CD4-positive, alpha-beta T cell (primary cell): Measurements from ENCODE around the gene ZC3HAV1. TPM values are rescaled to one million over a fixed set of nuclear protein-coding genes. Genes with fewer than 3 reads are reported as not detected.

ENCODE experiments used
- ATAC-seq: fragments of 200-7000 bp; cut with Tn5 transposase; one replicate; pipeline ENCODE4 v1.10.0; 2022; ENCODE audit warnings: mild to moderate bottlenecking; ENCODE audit not compliant: poor library complexity
- CTCF ChIA-PET: fragments of 350-600 bp; sonication (Branson Sonifier 250); formaldehyde crosslinking; loops from one replicate; lab custom pipeline; 2021; ENCODE audit warnings: antibody characterized with exemption, inconsistent platforms; lab: Charles Lee
- POLR2A ChIA-PET: fragments of 350-600 bp; sonication (Branson Sonifier 250); formaldehyde crosslinking; loops from one replicate; lab custom pipeline; 2021; ENCODE audit warnings: antibody characterized with exemption, inconsistent platforms; lab: Charles Lee
- DNase-seq, 14 experiments: peaks; one replicate each; pipeline ENCODE4 v3.0.0-alpha.2; 2013 to 2020; ENCODE audit warnings: mixed read lengths in 2 of 14
- H3K27ac ChIP-seq, 2 donors: one replicate each; pipeline versions ENCODE4 v1.5.1 to v1.7.0; 2013; ENCODE audit warnings: low read length in 2 of 2, low read depth in 1 of 2, mild to moderate bottlenecking in 1 of 2
- H3K27me3 ChIP-seq, 2 experiments: 1 replicate in 1 of 2; 2 replicates in 1 of 2; pipeline versions ENCODE4 v1.6.1 to v1.7.0; 2013; ENCODE audit warnings: low read length in 2 of 2, control low read depth in 1 of 2, mild to moderate bottlenecking in 1 of 2, moderate library complexity in 1 of 2; ENCODE audit not compliant: insufficient read depth in 2 of 2, control insufficient read depth in 1 of 2
- H3K36me3 ChIP-seq: one replicate; pipeline ENCODE4 v1.6.1; 2013; ENCODE audit warnings: low read length, control low read depth; ENCODE audit not compliant: insufficient read depth
- H3K4me1 ChIP-seq: one replicate; pipeline ENCODE4 v1.6.1; 2013; ENCODE audit warnings: low read length, control low read depth; ENCODE audit not compliant: insufficient read depth
- H3K4me3 ChIP-seq: one replicate; pipeline ENCODE4 v1.5.1; 2013; ENCODE audit warnings: mild to moderate bottlenecking, low read length, moderate library complexity
- H3K9me3 ChIP-seq, 2 experiments: 1 replicate in 1 of 2; 2 replicates in 1 of 2; pipeline versions ENCODE4 v1.6.1 to v1.7.0; 2013; ENCODE audit warnings: low read length in 2 of 2, mild to moderate bottlenecking in 2 of 2, control low read depth in 1 of 2, moderate library complexity in 1 of 2; ENCODE audit not compliant: control insufficient read depth in 1 of 2, insufficient read depth in 1 of 2
- H3K27ac Mint-ChIP-seq: one replicate; pipeline ENCODE4 v1.8.0; 2020; ENCODE audit warnings: mixed read lengths
- H3K27me3 Mint-ChIP-seq: one replicate; pipeline ENCODE4 v1.8.0; 2021; ENCODE audit warnings: mixed read lengths
- H3K36me3 Mint-ChIP-seq: one replicate; pipeline ENCODE4 v1.8.0; 2021; ENCODE audit warnings: low read depth, mixed read lengths
- H3K4me1 Mint-ChIP-seq: one replicate; pipeline ENCODE4 v1.8.0; 2021; ENCODE audit warnings: low read depth, mixed read lengths
- H3K4me3 Mint-ChIP-seq: one replicate; pipeline ENCODE4 v1.8.0; 2020; ENCODE audit warnings: mild to moderate bottlenecking, mixed read lengths
- H3K9me3 Mint-ChIP-seq: one replicate; pipeline ENCODE4 v1.8.0; 2020; ENCODE audit warnings: mixed read lengths
- CTCF ChIP-seq: fragments of 200-600 bp; IDR thresholded peaks from one replicate; pipeline ENCODE4 v1.8.0; 2022; ENCODE audit warnings: antibody characterized with exemption, mild to moderate bottlenecking
- intact Hi-C, 2 experiments: fragments of 100-400 bp; cut with DNase I in 1 of 2; cut with micrococcal nuclease in 1 of 2; formaldehyde crosslinking; loops; one replicate each; pipeline versions ENCODE4 v1.15.1 to v1.9.0; 2023 to 2025; cut with DNase I, micrococcal nuclease
- total RNA-seq, 174 experiments: library from RNA in 2 of 174; stranded (reverse) in 2 of 174; gene quantifications; one replicate each; pipeline ENCODE4 v1.2.3 and lab custom pipeline; 2021 to 2026

Gene ZC3HAV1
- total RNA-seq, 2 experiments from 2014 or later = 169 to 178 TPM

GRCh38 chr7:139081584-139081983 is 27.9 kb downstream of the ZC3HAV1 start:
- Mint-ChIP-seq H3K4me3 (peak overlapping the region; percentile 21), H3K27me3 (no peaks in the 10 kb centered on the region), H3K9me3 (no peaks in the 10 kb centered on the region), H3K4me1 (peaks cover 86% of the 10 kb centered on the region), H3K36me3 (peaks cover 100% of the 10 kb centered on the region), H3K27ac (peak overlapping the region; percentile 76)
- peaks cover 99% of the 10 kb centered on the region for H3K36me3 ChIP-seq
- no peak overlapping the region for H3K4me3 ChIP-seq
- TF ChIP-seq CTCF = peak; percentile 1
- ChIA-PET POLR2A (interaction anchor here (0.6 to 6.2 kb wide), 4 partner anchors 12 to 29 kb away, joined by 5 to 60 read pairs (median 18); no protein-coding TSS in a partner anchor), CTCF (interaction anchor here (0.8 to 2.3 kb wide), 4 partner anchors 14 to 46 kb away, joined by 3 to 8 read pairs (median 3); no protein-coding TSS in a partner anchor)
- H3K27me3 ChIP-seq = no peaks in the 10 kb centered on the region
- ATAC-seq = no peak
- DNase-seq = no peak
- H3K9me3 ChIP-seq = peaks cover 0 to 3% of the 10 kb centered on the region in 2 experiments
- peaks cover 78% of the 10 kb centered on the region for H3K4me1 ChIP-seq
- intact Hi-C loops = no loop called here
- H3K27ac ChIP-seq = peak overlapping the region in 1 of 2 donors; percentile 55

- POLR2A ChIA-PET = interaction anchor here (0.9 to 6.2 kb wide), 4 partner anchors 11 to 23 kb away, joined by 4 to 60 read pairs (median 18); no protein-coding TSS in a partner anchor
- Histone ChIP-seq H3K4me3 (no peak overlapping the region), H3K27ac (peak overlapping the region; percentile 38 to 55), H3K27me3 (no peaks in the 10 kb centered on the region), H3K4me1 (peaks cover 77% of the 10 kb centered on the region), H3K36me3 (peaks cover 99% of the 10 kb centered on the region), H3K9me3 (no peaks in the 10 kb centered on the region)
- H3K4me3 Mint-ChIP-seq = peak overlapping the region; percentile 21
- H3K9me3 Mint-ChIP-seq = no peaks in the 10 kb centered on the region
- ATAC-seq (peak; percentile 28), DNase-seq (no peak)
- no peak for TF ChIP-seq CTCF
- peak overlapping the region; percentile 76 for H3K27ac Mint-ChIP-seq
- H3K27me3 Mint-ChIP-seq = no peaks in the 10 kb centered on the region
- intact Hi-C loops = no loop called here
- H3K36me3 Mint-ChIP-seq = peaks cover 100% of the 10 kb centered on the region
- CTCF ChIA-PET = interaction anchor here (0.6 to 2.3 kb wide), 4 partner anchors 14 to 46 kb away, joined by 3 to 8 read pairs (median 3); no protein-coding TSS in a partner anchor
- H3K4me1 Mint-ChIP-seq = peaks cover 84% of the 10 kb centered on the region
Observed at GRCh38 chr7:139080905-139081304, 28.6 kb downstream of the ZC3HAV1 start.

- intact Hi-C loops = loop anchor here in 1 of 2 experiments (5.0 kb wide), 2 partner anchors 32 to 193 kb away; no protein-coding TSS in a partner anchor
Observed at GRCh38 chr7:139079861-139080260, 29.7 kb downstream of the ZC3HAV1 start.

More at GRCh38 chr7:139079861-139080260, 29.7 kb downstream of the ZC3HAV1 start:
- Histone ChIP-seq H3K4me3 (no peak overlapping the region), H3K27ac (no peak overlapping the region), H3K4me1 (peaks cover 74% of the 10 kb centered on the region), H3K36me3 (peaks cover 99% of the 10 kb centered on the region), H3K27me3 (no peaks in the 10 kb centered on the region), H3K9me3 (no peaks in the 10 kb centered on the region)
- DNase-seq (no peak), ATAC-seq (no peak)
- Mint-ChIP-seq H3K27ac (peak overlapping the region; percentile 76), H3K36me3 (peaks cover 100% of the 10 kb centered on the region), H3K9me3 (no peaks in the 10 kb centered on the region), H3K27me3 (no peaks in the 10 kb centered on the region), H3K4me1 (peaks cover 80% of the 10 kb centered on the region), H3K4me3 (peak overlapping the region; percentile 21)
- ChIA-PET POLR2A (interaction anchor here (0.9 to 6.2 kb wide), 4 partner anchors 10 to 24 kb away, joined by 4 to 60 read pairs (median 18); no protein-coding TSS in a partner anchor), CTCF (interaction anchor here (0.6 to 2.3 kb wide), 3 partner anchors 13 to 17 kb away, joined by 3 to 8 read pairs (median 6); no protein-coding TSS in a partner anchor)
- no peak for TF ChIP-seq CTCF
